ENCODE results near the gene SMTNL1. TPM values are rescaled to one million over a fixed set of nuclear protein-coding genes. Genes with fewer than 3 reads are reported as not detected.

Gene SMTNL1
- polyA plus RNA-seq, 1 donor = 246 TPM

GRCh38 chr11:57588046-57588710 is 50.8 kb downstream of the SMTNL1 start:
- no peak for DNase-seq (ENCODE audit: low read depth)

- DNase-seq (ENCODE audit: low read depth) = no peak
Measured at GRCh38 chr11:57596266-57596885, 59.0 kb downstream of the SMTNL1 start.

- DNase-seq (ENCODE audit: low read depth) = no peak
Measured at GRCh38 chr11:57597461-57597915, 60.1 kb downstream of the SMTNL1 start, which contains the start of gene SERPING1. TSS of gene SERPING1 (plus strand) at chr11:57597685. CDS start at chr11:57598271, 586 bp downstream.

GRCh38 chr11:57597916-57598830 is 60.8 kb downstream of the SMTNL1 start:
- peak; percentile 61 for DNase-seq (ENCODE audit: low read depth)

GRCh38 chr11:57598831-57599155 is 61.4 kb downstream of the SMTNL1 start:
- no peak for DNase-seq (ENCODE audit: low read depth)

GRCh38 chr11:57599381-57599780 is 62.0 kb downstream of the SMTNL1 start:
- DNase-seq (ENCODE audit: low read depth) = no peak

Other genes with a start within 250 kb of the SMTNL1 start
- 121 TPM for gene TNKS1BP1, start 212.6 kb upstream of the SMTNL1 start, polyA plus RNA-seq (ENCODE audit: insufficient read length)
- gene SSRP1, start 201.7 kb upstream of the SMTNL1 start, polyA plus RNA-seq (ENCODE audit: insufficient read length) = 91.5 TPM
- gene P2RX3, start 199.2 kb upstream of the SMTNL1 start, polyA plus RNA-seq (ENCODE audit: insufficient read length) = 5.4 TPM
- 0.85 TPM for gene PRG3, start 156.4 kb upstream of the SMTNL1 start, polyA plus RNA-seq (ENCODE audit: insufficient read length)
- 1.6 TPM for gene PRG2, start 146.9 kb upstream of the SMTNL1 start, polyA plus RNA-seq (ENCODE audit: insufficient read length)
- 21.8 TPM for gene SLC43A3, start 110.5 kb upstream of the SMTNL1 start, polyA plus RNA-seq (ENCODE audit: insufficient read length)
- 37.2 TPM for gene RTN4RL2, start 77.1 kb upstream of the SMTNL1 start, polyA plus RNA-seq (ENCODE audit: insufficient read length)
- 14.1 TPM for gene SLC43A1, start 21.9 kb upstream of the SMTNL1 start, polyA plus RNA-seq (ENCODE audit: insufficient read length)
- gene TIMM10, start 6.8 kb upstream of the SMTNL1 start, polyA plus RNA-seq (ENCODE audit: insufficient read length) = 40.7 TPM
- gene UBE2L6, start 30.1 kb downstream of the SMTNL1 start, polyA plus RNA-seq (ENCODE audit: insufficient read length) = 24.6 TPM
- gene SERPING1, start 60.1 kb downstream of the SMTNL1 start, polyA plus RNA-seq (ENCODE audit: insufficient read length) = 88.8 TPM
- gene YPEL4, start 112.3 kb downstream of the SMTNL1 start, polyA plus RNA-seq (ENCODE audit: insufficient read length) = 2.1 TPM
- 8.5 TPM for gene CLP1, start 120.2 kb downstream of the SMTNL1 start, polyA plus RNA-seq (ENCODE audit: insufficient read length)
- 31.0 TPM for gene ZDHHC5, start 130.5 kb downstream of the SMTNL1 start, polyA plus RNA-seq (ENCODE audit: insufficient read length)
- 13.2 TPM for gene MED19, start 174.6 kb downstream of the SMTNL1 start, polyA plus RNA-seq (ENCODE audit: insufficient read length)
- 53.8 TPM for gene TMX2, start 175.0 kb downstream of the SMTNL1 start, polyA plus RNA-seq (ENCODE audit: insufficient read length)
- 67.3 TPM for gene SELENOH, start 203.9 kb downstream of the SMTNL1 start, polyA plus RNA-seq (ENCODE audit: insufficient read length)
- gene BTBD18, start 214.2 kb downstream of the SMTNL1 start, polyA plus RNA-seq (ENCODE audit: insufficient read length) = 0.19 TPM
- 131 TPM for gene CTNND1, start 224.2 kb downstream of the SMTNL1 start, polyA plus RNA-seq (ENCODE audit: insufficient read length)

Data from forelimb muscle (tissue), 1 donor.